ENCODE measurements around the gene GPHN. TPM values are rescaled to one million over a fixed set of nuclear protein-coding genes. Genes with fewer than 3 reads are reported as not detected.
"Not testable (repeated sequence)": the region's sequence is repeated elsewhere in the genome, so short reads cannot be mapped to it uniquely, and the experiment has no call there.

The GPHN gene
- total RNA-seq, 6 donors from 2014 or later = 24.4 to 45.1 (median 31.5) TPM

DNA sequence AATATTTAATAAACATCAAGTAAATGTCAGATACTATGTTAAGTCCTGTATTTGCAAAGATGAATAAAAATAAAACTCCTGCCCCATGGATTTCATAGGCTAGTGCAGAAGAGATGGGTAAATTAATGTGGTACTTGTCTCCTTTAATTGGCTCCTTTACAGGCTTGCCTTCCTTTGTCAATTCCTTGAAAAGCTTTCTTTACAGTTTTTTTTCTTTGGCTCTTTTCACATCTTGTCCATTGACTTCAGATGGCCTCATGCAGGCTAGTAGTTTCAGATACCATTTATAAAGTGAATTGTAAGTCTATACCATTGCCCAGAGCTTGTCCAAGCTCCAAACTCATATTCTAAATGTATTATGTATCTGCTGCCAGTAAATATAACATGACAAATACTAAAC is 552.6 kb downstream of the GPHN start:
- DNase-seq (no peak), ATAC-seq (ENCODE audit: low FRiP score in 2 of 2) (no peak)
- Histone ChIP-seq H3K9me3 (peaks cover 0 to 8% (median 0%) of the 10 kb centered on the region in 4 donors), H3K36me3 (no peaks in the 10 kb centered on the region), H3K4me3 (no peak overlapping the region), H3K27ac (no peak overlapping the region), H3K4me1 (no peaks in the 10 kb centered on the region), H3K27me3 (no peaks in the 10 kb centered on the region)
- TF ChIP-seq EP300 (IDR thresholded peaks at IDR 0.05) (no peak), POLR2AphosphoS5 (IDR thresholded peaks at IDR 0.05) (no peak), POLR2A (IDR thresholded peaks at IDR 0.05) (no peak)
- TF ChIP-seq, protein P1, sequence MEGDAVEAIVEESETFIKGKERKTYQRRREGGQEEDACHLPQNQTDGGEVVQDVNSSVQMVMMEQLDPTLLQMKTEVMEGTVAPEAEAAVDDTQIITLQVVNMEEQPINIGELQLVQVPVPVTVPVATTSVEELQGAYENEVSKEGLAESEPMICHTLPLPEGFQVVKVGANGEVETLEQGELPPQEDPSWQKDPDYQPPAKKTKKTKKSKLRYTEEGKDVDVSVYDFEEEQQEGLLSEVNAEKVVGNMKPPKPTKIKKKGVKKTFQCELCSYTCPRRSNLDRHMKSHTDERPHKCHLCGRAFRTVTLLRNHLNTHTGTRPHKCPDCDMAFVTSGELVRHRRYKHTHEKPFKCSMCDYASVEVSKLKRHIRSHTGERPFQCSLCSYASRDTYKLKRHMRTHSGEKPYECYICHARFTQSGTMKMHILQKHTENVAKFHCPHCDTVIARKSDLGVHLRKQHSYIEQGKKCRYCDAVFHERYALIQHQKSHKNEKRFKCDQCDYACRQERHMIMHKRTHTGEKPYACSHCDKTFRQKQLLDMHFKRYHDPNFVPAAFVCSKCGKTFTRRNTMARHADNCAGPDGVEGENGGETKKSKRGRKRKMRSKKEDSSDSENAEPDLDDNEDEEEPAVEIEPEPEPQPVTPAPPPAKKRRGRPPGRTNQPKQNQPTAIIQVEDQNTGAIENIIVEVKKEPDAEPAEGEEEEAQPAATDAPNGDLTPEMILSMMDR (IDR thresholded peaks at IDR 0.05) = no peak

DNA sequence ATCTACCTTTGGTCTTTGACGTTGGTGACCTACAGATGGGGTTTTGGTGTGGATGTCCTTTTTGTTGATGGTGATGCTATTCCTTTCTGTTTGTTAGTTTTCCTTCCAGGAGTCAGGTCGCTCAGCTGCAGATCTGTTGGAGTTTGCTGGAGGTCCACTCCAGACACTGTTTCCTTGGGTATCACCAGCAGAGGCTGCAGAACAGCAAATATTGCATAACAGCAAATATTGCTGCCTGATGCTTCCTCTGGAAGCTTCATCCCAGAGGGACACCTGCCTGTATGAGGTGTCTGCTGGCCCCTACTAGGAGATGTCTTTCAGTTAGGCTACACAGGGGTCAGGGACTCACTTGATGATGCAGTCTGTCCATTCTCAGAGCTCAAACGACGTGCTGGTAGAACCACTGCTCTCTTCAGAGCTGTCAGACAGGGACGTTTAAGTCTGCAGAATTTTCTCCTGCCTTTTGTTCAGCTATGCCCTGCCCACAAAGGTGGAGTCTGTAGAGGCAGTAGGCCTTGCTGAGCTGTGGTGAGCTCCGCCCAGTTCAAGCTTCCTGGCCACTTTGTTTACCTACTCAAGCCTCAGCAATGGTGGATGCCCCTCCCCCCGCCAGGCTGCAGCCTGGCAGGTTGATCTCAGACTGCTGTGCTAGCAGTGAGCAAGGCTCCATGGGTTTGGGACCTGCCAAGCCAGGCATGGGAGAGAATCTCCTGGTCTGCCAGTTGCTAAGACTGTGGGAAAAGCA is 559.3 kb downstream of the GPHN start:
- not testable (repeated sequence) for H3K27ac ChIP-seq; H3K27me3 ChIP-seq; H3K4me1 ChIP-seq; H3K4me3 ChIP-seq; ATAC-seq (ENCODE audit: low FRiP score in 2 of 2); H3K36me3 ChIP-seq; H3K9me3 ChIP-seq
- WGBS, 2 donors = 80 to 96% methylated on average over 3 to 7 of the region's 7 CpGs
- DNase-seq = peak; percentile 6 to 26

DNA sequence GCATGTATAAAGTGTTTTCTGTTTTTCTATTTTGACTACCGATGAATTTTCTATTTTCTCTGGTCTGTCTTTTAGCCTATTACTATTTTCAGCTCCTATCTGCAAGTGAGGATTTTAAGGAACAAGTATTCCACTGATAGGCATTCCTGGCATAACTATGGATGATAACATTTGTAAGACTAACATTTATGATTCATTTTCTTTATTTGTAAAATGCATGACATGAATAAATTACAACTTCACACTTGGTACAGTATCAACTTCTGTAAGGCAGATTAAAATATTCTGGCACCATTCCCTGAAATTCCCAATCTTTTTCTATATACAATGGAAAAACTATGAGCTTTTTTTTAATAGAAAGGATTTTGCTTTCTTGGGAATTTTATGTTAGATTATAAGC is 560.3 kb downstream of the GPHN start:
- no peaks in the 10 kb centered on the region for H3K27me3 ChIP-seq
- no peak for ATAC-seq (ENCODE audit: low FRiP score in 2 of 2)
- H3K4me3 ChIP-seq = no peak overlapping the region
- H3K4me1 ChIP-seq = no peaks in the 10 kb centered on the region
- no peak for TF ChIP-seq POLR2A (IDR thresholded peaks at IDR 0.05)
- WGBS, 2 donors = 75 to 80% methylated on average over 1 of the region's 1 CpG
- H3K9me3 ChIP-seq = no peaks in the 10 kb centered on the region
- H3K36me3 ChIP-seq = no peaks in the 10 kb centered on the region
- H3K27ac ChIP-seq = no peak overlapping the region
- no peak for DNase-seq

GRCh38 chr14:67071506-67071905 is 563.6 kb downstream of the GPHN start:
- Histone ChIP-seq H3K27me3 (no peaks in the 10 kb centered on the region), H3K4me3 (no peak overlapping the region), H3K27ac (no peak overlapping the region), H3K9me3 (no peaks in the 10 kb centered on the region), H3K4me1 (no peaks in the 10 kb centered on the region), H3K36me3 (no peaks in the 10 kb centered on the region)
- DNase-seq (no peak), ATAC-seq (ENCODE audit: low FRiP score in 2 of 2) (no peak)
- no peak for TF ChIP-seq EP300 (IDR thresholded peaks at IDR 0.05)
- TF ChIP-seq, protein P1 (IDR thresholded peaks at IDR 0.05) = no peak
- 86 to 95% methylated on average over 3 of the region's 3 CpGs for WGBS, 2 donors

DNA sequence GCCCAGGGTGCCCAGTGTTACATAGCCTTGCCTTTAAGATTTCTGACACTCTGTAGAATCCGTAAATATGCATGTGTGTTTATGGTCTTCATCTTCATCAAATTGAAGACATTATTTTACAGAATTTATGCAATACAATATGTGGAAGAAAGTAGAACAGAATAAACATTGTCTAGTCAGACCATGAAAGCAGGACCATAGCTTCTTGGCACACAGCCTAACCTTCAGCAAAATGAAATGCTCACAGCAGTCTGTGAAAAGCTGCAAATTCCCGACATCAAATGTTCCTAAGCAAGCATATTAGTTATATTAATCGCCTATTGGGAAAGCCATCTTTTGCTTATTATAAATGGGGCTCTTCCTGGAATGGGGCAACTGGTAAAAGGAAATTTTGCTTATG is 570.0 kb downstream of the GPHN start:
- DNase-seq (no peak), ATAC-seq (ENCODE audit: low FRiP score in 2 of 2) (no peak)
- no peaks in the 10 kb centered on the region for H3K27me3 ChIP-seq
- no peaks in the 10 kb centered on the region for H3K36me3 ChIP-seq
- H3K27ac ChIP-seq = no peak overlapping the region
- TF ChIP-seq, protein P1 (IDR thresholded peaks at IDR 0.05) = no peak
- WGBS, 2 donors = 90 to 92% methylated on average over 3 of the region's 3 CpGs
- H3K4me1 ChIP-seq = no peaks in the 10 kb centered on the region
- peaks cover 0 to 6% (median 0%) of the 10 kb centered on the region in 4 donors for H3K9me3 ChIP-seq
- H3K4me3 ChIP-seq = no peak overlapping the region

GRCh38 chr14:67079846-67080245 is 571.9 kb downstream of the GPHN start:
- Histone ChIP-seq H3K4me1 (no peaks in the 10 kb centered on the region), H3K27ac (no peak overlapping the region), H3K4me3 (no peak overlapping the region), H3K9me3 (peaks cover 0 to 6% (median 0%) of the 10 kb centered on the region in 4 donors), H3K27me3 (no peaks in the 10 kb centered on the region), H3K36me3 (no peaks in the 10 kb centered on the region)
- no peak for TF ChIP-seq POLR2A (IDR thresholded peaks at IDR 0.05)
- TF ChIP-seq EP300 (IDR thresholded peaks at IDR 0.05) = no peak
- TF ChIP-seq, protein P1 (IDR thresholded peaks at IDR 0.05) = no peak
- no peak for TF ChIP-seq POLR2AphosphoS5 (IDR thresholded peaks at IDR 0.05)
- no peak for ATAC-seq (ENCODE audit: low FRiP score in 2 of 2)
- no peak for DNase-seq

Data from upper lobe of left lung (tissue), 6 donors.